ENCODE data around the gene GSX1. TPM values are rescaled to one million over a fixed set of nuclear protein-coding genes. Genes with fewer than 3 reads are reported as not detected.

Gene GSX1
- polyA plus RNA-seq, 3 donors = not detected

DNA sequence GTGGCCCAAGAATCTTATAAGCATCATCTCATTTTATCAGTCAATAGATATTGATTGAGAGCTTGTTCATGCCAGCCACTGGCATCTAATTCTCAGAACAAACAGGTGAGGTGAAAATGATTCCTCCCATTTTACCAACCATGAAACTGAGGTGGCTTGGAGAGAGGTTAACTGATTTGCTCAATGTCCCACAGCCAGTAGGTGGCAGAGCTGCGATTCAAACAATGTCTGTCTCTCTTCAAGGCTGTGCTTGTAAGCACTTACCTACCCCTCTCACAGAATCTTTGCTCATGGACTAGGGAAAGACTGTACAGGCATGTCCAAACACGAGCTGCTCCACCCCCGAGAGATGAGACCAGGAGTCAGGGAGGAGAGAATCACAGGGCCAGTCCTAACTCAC is 21.5 kb upstream of the GSX1 start:
- no peaks in the 10 kb centered on the region for H3K4me1 Mint-ChIP-seq
- no peak overlapping the region for H3K9ac ChIP-seq (ENCODE audit: insufficient read depth, low read length, poor library complexity, severe bottlenecking)
- no peaks in the 10 kb centered on the region for H3K36me3 ChIP-seq (replicated peaks in 1 of 2; ENCODE audit: control insufficient read depth in 1 of 2, insufficient read depth in 2 of 2, low read length in 2 of 2)
- DNase-seq = no peak
- TF ChIP-seq, protein P1, sequence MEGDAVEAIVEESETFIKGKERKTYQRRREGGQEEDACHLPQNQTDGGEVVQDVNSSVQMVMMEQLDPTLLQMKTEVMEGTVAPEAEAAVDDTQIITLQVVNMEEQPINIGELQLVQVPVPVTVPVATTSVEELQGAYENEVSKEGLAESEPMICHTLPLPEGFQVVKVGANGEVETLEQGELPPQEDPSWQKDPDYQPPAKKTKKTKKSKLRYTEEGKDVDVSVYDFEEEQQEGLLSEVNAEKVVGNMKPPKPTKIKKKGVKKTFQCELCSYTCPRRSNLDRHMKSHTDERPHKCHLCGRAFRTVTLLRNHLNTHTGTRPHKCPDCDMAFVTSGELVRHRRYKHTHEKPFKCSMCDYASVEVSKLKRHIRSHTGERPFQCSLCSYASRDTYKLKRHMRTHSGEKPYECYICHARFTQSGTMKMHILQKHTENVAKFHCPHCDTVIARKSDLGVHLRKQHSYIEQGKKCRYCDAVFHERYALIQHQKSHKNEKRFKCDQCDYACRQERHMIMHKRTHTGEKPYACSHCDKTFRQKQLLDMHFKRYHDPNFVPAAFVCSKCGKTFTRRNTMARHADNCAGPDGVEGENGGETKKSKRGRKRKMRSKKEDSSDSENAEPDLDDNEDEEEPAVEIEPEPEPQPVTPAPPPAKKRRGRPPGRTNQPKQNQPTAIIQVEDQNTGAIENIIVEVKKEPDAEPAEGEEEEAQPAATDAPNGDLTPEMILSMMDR (IDR thresholded peaks at IDR 0.05) = no peak
- H4K20me1 ChIP-seq (ENCODE audit: insufficient read depth, low read length) = no peaks in the 10 kb centered on the region
- H3K4me3 ChIP-seq (replicated peaks in 1 of 3; ENCODE audit: low read depth in 2 of 3, low read length in 3 of 3) = no peak overlapping the region
- no peak overlapping the region for H3K4me3 Mint-ChIP-seq
- H3K27ac Mint-ChIP-seq = no peak overlapping the region
- H3K79me2 ChIP-seq (ENCODE audit: insufficient read depth, low read length) = no peaks in the 10 kb centered on the region
- no peaks in the 10 kb centered on the region for H3K36me3 Mint-ChIP-seq
- intact Hi-C loops (cut with micrococcal nuclease) = no loop called here
- H3K4me1 ChIP-seq (ENCODE audit: control insufficient read depth in 1 of 2, insufficient read depth in 2 of 2, low read length in 2 of 2) = no peaks in the 10 kb centered on the region
- H3K9me3 ChIP-seq (replicated peaks in 1 of 2; ENCODE audit: control insufficient read depth in 1 of 2, insufficient read depth in 1 of 2, low read length in 2 of 2) = no peaks in the 10 kb centered on the region
- H3K9me3 Mint-ChIP-seq = peaks cover 0 to 2% (median 0%) of the 10 kb centered on the region in 7 donors
- H3K4me2 ChIP-seq (replicated peaks; ENCODE audit: extremely low read depth, low read length, poor library complexity, severe bottlenecking) = no peak overlapping the region
- no peak overlapping the region for H3K27ac ChIP-seq (ENCODE audit: low read depth in 1 of 2, low read length in 2 of 2)
- H2AFZ ChIP-seq (ENCODE audit: insufficient read depth, low read depth, low read length, poor library complexity, severe bottlenecking) = no peak overlapping the region
- WGBS (ENCODE audit: insufficient coverage) = 50% methylated on average over 2 of the region's 3 CpGs
- peaks cover 1 to 2% of the 10 kb centered on the region in 2 donors for H3K27me3 ChIP-seq (ENCODE audit: control insufficient read depth in 2 of 2, insufficient read depth in 2 of 2, low read length in 2 of 2)
- H3K27me3 Mint-ChIP-seq (ENCODE audit: low read depth in 3 of 3) = peaks cover 4 to 39% (median 10%) of the 10 kb centered on the region in 3 donors

DNA sequence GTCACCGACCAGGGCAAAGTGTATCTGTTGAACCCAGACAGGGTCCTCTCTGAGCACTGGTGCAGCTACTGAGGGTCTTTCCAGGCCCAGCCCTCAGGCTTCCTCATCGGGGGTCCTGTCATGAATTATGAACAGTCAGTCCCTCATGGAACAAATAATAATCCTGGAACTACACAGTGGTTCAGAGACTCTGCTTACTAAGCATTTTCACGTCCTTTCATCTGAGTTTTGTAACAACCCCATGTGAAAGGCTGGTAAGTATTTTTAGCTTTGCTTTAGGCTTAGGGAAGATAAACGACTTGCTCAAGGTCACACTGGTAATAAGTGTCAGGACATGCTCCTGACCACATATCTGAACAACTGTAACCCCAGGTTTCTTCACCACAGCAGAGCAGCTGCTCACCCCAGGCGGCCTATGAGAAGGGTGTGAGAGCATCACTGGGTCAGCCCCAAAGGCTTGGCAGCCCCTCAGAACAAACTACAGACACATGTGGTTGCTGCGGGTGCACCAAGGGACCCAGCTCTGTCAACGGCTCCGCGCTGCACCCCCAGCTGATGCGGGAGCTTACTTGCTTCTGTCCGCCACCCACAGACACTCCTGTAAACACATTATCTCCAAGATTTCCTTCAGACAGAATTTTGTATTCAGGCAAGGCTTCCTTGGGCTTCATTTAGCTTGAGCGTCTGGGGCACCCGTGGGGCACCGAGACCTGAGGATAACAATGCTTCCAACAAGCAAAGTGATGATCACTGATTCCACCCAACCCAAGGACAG is 19.4 kb upstream of the GSX1 start:
- Mint-ChIP-seq H3K36me3 (no peaks in the 10 kb centered on the region), H3K9me3 (peaks cover 0 to 2% (median 0%) of the 10 kb centered on the region in 7 donors), H3K4me1 (no peaks in the 10 kb centered on the region), H3K27me3 (ENCODE audit: low read depth in 3 of 3) (peaks cover 11 to 42% (median 11%) of the 10 kb centered on the region in 3 donors), H3K27ac (peak overlapping the region in 1 of 7 donors; percentile 2), H3K4me3 (no peak overlapping the region)
- Histone ChIP-seq H2AFZ (ENCODE audit: insufficient read depth, low read depth, low read length, poor library complexity, severe bottlenecking) (no peak overlapping the region), H3K36me3 (replicated peaks in 1 of 2; ENCODE audit: control insufficient read depth in 1 of 2, insufficient read depth in 2 of 2, low read length in 2 of 2) (no peaks in the 10 kb centered on the region), H3K27me3 (ENCODE audit: control insufficient read depth in 2 of 2, insufficient read depth in 2 of 2, low read length in 2 of 2) (peaks cover 2 to 7% of the 10 kb centered on the region in 2 donors), H3K4me2 (replicated peaks; ENCODE audit: extremely low read depth, low read length, poor library complexity, severe bottlenecking) (no peak overlapping the region), H3K27ac (ENCODE audit: low read depth in 1 of 2, low read length in 2 of 2) (no peak overlapping the region), H4K20me1 (ENCODE audit: insufficient read depth, low read length) (no peaks in the 10 kb centered on the region), H3K9ac (ENCODE audit: insufficient read depth, low read length, poor library complexity, severe bottlenecking) (no peak overlapping the region), H3K4me3 (replicated peaks in 1 of 3; ENCODE audit: low read depth in 2 of 3, low read length in 3 of 3) (no peak overlapping the region), H3K4me1 (ENCODE audit: control insufficient read depth in 1 of 2, insufficient read depth in 2 of 2, low read length in 2 of 2) (no peaks in the 10 kb centered on the region), H3K9me3 (replicated peaks in 1 of 2; ENCODE audit: control insufficient read depth in 1 of 2, insufficient read depth in 1 of 2, low read length in 2 of 2) (no peaks in the 10 kb centered on the region), H3K79me2 (ENCODE audit: insufficient read depth, low read length) (no peaks in the 10 kb centered on the region)
- intact Hi-C loops (cut with micrococcal nuclease) = no loop called here
- no peak for DNase-seq
- TF ChIP-seq, protein P1 (IDR thresholded peaks at IDR 0.05) = no peak
- 93% methylated on average over 8 of the region's 14 CpGs for WGBS (ENCODE audit: insufficient coverage)
